ENCODE measurements around the gene CBLB. TPM values are rescaled to one million over a fixed set of nuclear protein-coding genes. Genes with fewer than 3 reads are reported as not detected.

Gene CBLB
- total RNA-seq, 2 experiments from 2014 or later, result 86.1 to 88.2 TPM

GRCh38 chr3:105616374-105617121 is 252.3 kb downstream of the CBLB start:
- POLR2A ChIA-PET, result no interaction called here
- Mint-ChIP-seq H3K27me3 (no peaks in the 10 kb centered on the region), H3K4me1 (ENCODE audit: low read depth) (no peaks in the 10 kb centered on the region), H3K4me3 (no peak overlapping the region), H3K36me3 (no peaks in the 10 kb centered on the region), H3K27ac (no peak overlapping the region), H3K9me3 (no peaks in the 10 kb centered on the region)
- intact Hi-C loops (cut with micrococcal nuclease), result no loop called here
- DNase-seq, result no peak
- CTCF ChIA-PET, result no interaction called here

GRCh38 chr3:105615814-105616213 is 253.0 kb downstream of the CBLB start:
- no peak overlapping the region for H3K4me3 Mint-ChIP-seq
- H3K27me3 Mint-ChIP-seq, result no peaks in the 10 kb centered on the region
- intact Hi-C loops (cut with micrococcal nuclease), result no loop called here
- H3K36me3 Mint-ChIP-seq, result no peaks in the 10 kb centered on the region
- POLR2A ChIA-PET, result no interaction called here
- H3K4me1 Mint-ChIP-seq (ENCODE audit: low read depth), result no peaks in the 10 kb centered on the region
- CTCF ChIA-PET, result no interaction called here
- DNase-seq, result no peak
- H3K9me3 Mint-ChIP-seq, result no peaks in the 10 kb centered on the region
- H3K27ac Mint-ChIP-seq, result no peak overlapping the region

- no peaks in the 10 kb centered on the region for H3K4me1 Mint-ChIP-seq (ENCODE audit: low read depth)
- no peak overlapping the region for H3K4me3 Mint-ChIP-seq
- no peak for DNase-seq
- ChIA-PET POLR2A (no interaction called here), CTCF (no interaction called here)
- no peak overlapping the region for H3K27ac Mint-ChIP-seq
- intact Hi-C loops (cut with micrococcal nuclease), result no loop called here
- no peaks in the 10 kb centered on the region for H3K36me3 Mint-ChIP-seq
- H3K9me3 Mint-ChIP-seq, result no peaks in the 10 kb centered on the region
- H3K27me3 Mint-ChIP-seq, result no peaks in the 10 kb centered on the region
Measured at GRCh38 chr3:105614288-105615030, 254.4 kb downstream of the CBLB start.

- POLR2A ChIA-PET, result no interaction called here
- H3K27ac Mint-ChIP-seq, result no peak overlapping the region
- H3K4me1 Mint-ChIP-seq (ENCODE audit: low read depth), result no peaks in the 10 kb centered on the region
- CTCF ChIA-PET, result no interaction called here
- H3K4me3 Mint-ChIP-seq, result no peak overlapping the region
- intact Hi-C loops (cut with micrococcal nuclease), result no loop called here
- H3K36me3 Mint-ChIP-seq, result no peaks in the 10 kb centered on the region
- H3K27me3 Mint-ChIP-seq, result no peaks in the 10 kb centered on the region
- no peak for DNase-seq
- no peaks in the 10 kb centered on the region for H3K9me3 Mint-ChIP-seq
Measured at GRCh38 chr3:105613120-105613519, 255.7 kb downstream of the CBLB start.

- ChIA-PET CTCF (no interaction called here), POLR2A (no interaction called here)
- intact Hi-C loops (cut with micrococcal nuclease), result no loop called here
- no peaks in the 10 kb centered on the region for H3K9me3 Mint-ChIP-seq
- H3K4me1 Mint-ChIP-seq (ENCODE audit: low read depth), result no peaks in the 10 kb centered on the region
- no peak overlapping the region for H3K4me3 Mint-ChIP-seq
- no peaks in the 10 kb centered on the region for H3K27me3 Mint-ChIP-seq
- no peak overlapping the region for H3K27ac Mint-ChIP-seq
- no peak for DNase-seq
- no peaks in the 10 kb centered on the region for H3K36me3 Mint-ChIP-seq
Measured at GRCh38 chr3:105611304-105612192, 257.3 kb downstream of the CBLB start.

GRCh38 chr3:105610473-105610872 is 258.3 kb downstream of the CBLB start:
- H3K4me1 Mint-ChIP-seq (ENCODE audit: low read depth), result no peaks in the 10 kb centered on the region
- ChIA-PET POLR2A (no interaction called here), CTCF (no interaction called here)
- intact Hi-C loops (cut with micrococcal nuclease), result no loop called here
- no peak for DNase-seq
- no peak overlapping the region for H3K27ac Mint-ChIP-seq
- no peaks in the 10 kb centered on the region for H3K9me3 Mint-ChIP-seq
- H3K27me3 Mint-ChIP-seq, result no peaks in the 10 kb centered on the region
- H3K36me3 Mint-ChIP-seq, result no peaks in the 10 kb centered on the region
- no peak overlapping the region for H3K4me3 Mint-ChIP-seq

GRCh38 chr3:105608623-105609022 is 260.2 kb downstream of the CBLB start:
- H3K4me3 Mint-ChIP-seq, result no peak overlapping the region
- intact Hi-C loops (cut with micrococcal nuclease), result no loop called here
- no peaks in the 10 kb centered on the region for H3K36me3 Mint-ChIP-seq
- ChIA-PET CTCF (no interaction called here), POLR2A (interaction anchor here (0.6 kb wide), 1 partner anchor 806 kb away, joined by 3 read pairs; no protein-coding TSS in a partner anchor)
- H3K9me3 Mint-ChIP-seq, result no peaks in the 10 kb centered on the region
- DNase-seq, result no peak
- no peaks in the 10 kb centered on the region for H3K27me3 Mint-ChIP-seq
- no peaks in the 10 kb centered on the region for H3K4me1 Mint-ChIP-seq (ENCODE audit: low read depth)
- H3K27ac Mint-ChIP-seq, result no peak overlapping the region

- ChIA-PET POLR2A (no interaction called here), CTCF (no interaction called here)
- Mint-ChIP-seq H3K27me3 (no peaks in the 10 kb centered on the region), H3K27ac (no peak overlapping the region), H3K9me3 (no peaks in the 10 kb centered on the region), H3K4me1 (ENCODE audit: low read depth) (no peaks in the 10 kb centered on the region), H3K4me3 (no peak overlapping the region), H3K36me3 (no peaks in the 10 kb centered on the region)
- DNase-seq, result no peak
- intact Hi-C loops (cut with micrococcal nuclease), result no loop called here
Measured at GRCh38 chr3:105606016-105606415, 262.8 kb downstream of the CBLB start.

Data from activated CD4-positive, alpha-beta memory T cell treated with anti-CD3 and anti-CD28 coated beads for 36 hours (primary cell).